CD4-positive, alpha-beta T cell treated with Interleukin-4 for 4 hours (primary cell): ENCODE results near the gene IL1R2.

Experiments
- DNase-seq: peaks from one replicate; pipeline ENCODE4 v3.0.0-alpha.2; 2020

IL1R2 gene

GRCh38 chr2:102044235-102044896, 52.6 kb downstream of the IL1R2 start:
- no peak for DNase-seq

- no peak for DNase-seq
These were observed 53.3 kb downstream of the IL1R2 start for GRCh38 chr2:102044967-102045489.

- no peak for DNase-seq
These were observed 53.9 kb downstream of the IL1R2 start for GRCh38 chr2:102045697-102046096.

GRCh38 chr2:102046135-102046986, 54.6 kb downstream of the IL1R2 start:
- no peak for DNase-seq

- DNase-seq = no peak
These were observed 56.7 kb downstream of the IL1R2 start for GRCh38 chr2:102048465-102048864.

GRCh38 chr2:102049756-102050443, 58.1 kb downstream of the IL1R2 start:
- DNase-seq = no peak

- DNase-seq = no peak
These were observed 59.2 kb downstream of the IL1R2 start for GRCh38 chr2:102050854-102051391.

- DNase-seq = no peak
These were observed 60.0 kb downstream of the IL1R2 start for GRCh38 chr2:102051692-102052277.

- no peak for DNase-seq
These were observed 60.6 kb downstream of the IL1R2 start for GRCh38 chr2:102052365-102052764.

GRCh38 chr2:102053096-102053495, 61.3 kb downstream of the IL1R2 start:
- DNase-seq = no peak

GRCh38 chr2:102055346-102055990, 63.7 kb downstream of the IL1R2 start:
- DNase-seq = no peak

- no peak for DNase-seq
These were observed 64.4 kb downstream of the IL1R2 start for GRCh38 chr2:102056079-102056581.

- no peak for DNase-seq
These were observed 65.9 kb downstream of the IL1R2 start for GRCh38 chr2:102057502-102058292.

- DNase-seq = no peak
These were observed 66.6 kb downstream of the IL1R2 start for GRCh38 chr2:102058293-102058833.

- DNase-seq = no peak
These were observed 67.4 kb downstream of the IL1R2 start for GRCh38 chr2:102059151-102059550.

- no peak for DNase-seq
These were observed 68.3 kb downstream of the IL1R2 start for GRCh38 chr2:102060047-102060446.

- no peak for DNase-seq
These were observed 69.0 kb downstream of the IL1R2 start for GRCh38 chr2:102060792-102061191.

GRCh38 chr2:102061286-102061699, 69.5 kb downstream of the IL1R2 start:
- no peak for DNase-seq

- DNase-seq = no peak
These were observed 70.4 kb downstream of the IL1R2 start for GRCh38 chr2:102061962-102062795.

- no peak for DNase-seq
These were observed 71.0 kb downstream of the IL1R2 start for GRCh38 chr2:102062802-102063201.
